SK-N-SH (cell line): ENCODE measurements around the gene RASIP1.

ENCODE experiments used
- EP300 ChIP-seq, 2 experiments: IDR thresholded peaks; 2 replicates each; pipeline versions ENCODE4 v1.4.0 to v1.6.1; 2012; ENCODE audit warnings: borderline replicate concordance in 1 of 2, low read depth in 1 of 2, low read length in 1 of 2
- FOXM1 ChIP-seq: IDR thresholded peaks from 2 replicates; pipeline ENCODE4 v1.4.0; 2012; ENCODE audit warnings: low read depth, mild to moderate bottlenecking
- JUND ChIP-seq: IDR thresholded peaks from 2 replicates; pipeline ENCODE4 v1.4.0; 2012
- REST ChIP-seq: IDR thresholded peaks from 2 replicates; pipeline ENCODE4 v1.6.1; 2012; ENCODE audit warnings: mild to moderate bottlenecking, low read depth, low read length, moderate library complexity
- RFX5 ChIP-seq: IDR thresholded peaks from 2 replicates; pipeline ENCODE4 v1.6.1; 2012; ENCODE audit warnings: mild to moderate bottlenecking, improper control_type of control experiment, low read length
- TEAD4 ChIP-seq: IDR thresholded peaks from 2 replicates; pipeline ENCODE4 v1.4.0; 2012; ENCODE audit warnings: mild to moderate bottlenecking, borderline replicate concordance; ENCODE audit not compliant: insufficient read depth
- TF ChIP-seq, protein P1 (sequence below): fragments of 200-600 bp; sonication (generic); IDR thresholded peaks from 2 replicates; pipeline ENCODE4 v1.6.1; 2017; ENCODE audit warnings: antibody characterized with exemption, mild to moderate bottlenecking, moderate library complexity
- TF ChIP-seq, protein P2 (sequence below): IDR thresholded peaks from 2 replicates; pipeline ENCODE4 v1.4.0; 2012; ENCODE audit warnings: low read depth

DNA sequence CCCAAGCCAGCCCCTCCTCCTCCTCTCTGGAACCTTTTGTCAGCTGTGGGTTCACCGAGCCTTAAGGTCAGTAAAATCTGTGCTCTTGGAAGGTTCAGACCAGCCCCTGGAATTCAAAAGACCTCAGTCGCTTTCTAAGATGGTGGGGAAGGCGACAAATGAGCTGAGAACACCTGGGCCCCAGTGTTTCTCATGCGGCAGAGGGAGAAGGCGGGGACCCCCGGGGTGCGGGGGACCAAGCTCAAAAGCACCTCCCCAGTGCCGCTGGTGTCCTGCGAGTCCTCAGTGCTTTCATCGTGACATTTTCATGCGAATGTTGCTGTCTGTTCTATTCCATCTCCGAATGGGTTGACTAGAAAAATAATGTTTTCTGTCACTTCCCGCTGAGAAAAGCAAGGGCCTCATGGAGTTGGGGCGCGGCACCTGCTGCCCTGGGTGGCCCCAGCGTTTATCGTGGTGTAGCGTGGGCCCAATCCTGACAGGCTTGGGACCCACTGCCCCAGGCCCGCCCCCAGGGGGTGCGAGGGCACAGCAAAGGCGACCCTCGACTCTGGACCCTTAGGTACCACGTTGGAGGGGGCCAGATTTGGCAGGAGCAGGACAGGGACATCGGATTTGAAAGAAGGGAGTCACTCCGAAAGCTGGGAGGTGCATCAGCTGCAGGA, 66.8 kb downstream of the RASIP1 start:
- TF ChIP-seq, protein P1, sequence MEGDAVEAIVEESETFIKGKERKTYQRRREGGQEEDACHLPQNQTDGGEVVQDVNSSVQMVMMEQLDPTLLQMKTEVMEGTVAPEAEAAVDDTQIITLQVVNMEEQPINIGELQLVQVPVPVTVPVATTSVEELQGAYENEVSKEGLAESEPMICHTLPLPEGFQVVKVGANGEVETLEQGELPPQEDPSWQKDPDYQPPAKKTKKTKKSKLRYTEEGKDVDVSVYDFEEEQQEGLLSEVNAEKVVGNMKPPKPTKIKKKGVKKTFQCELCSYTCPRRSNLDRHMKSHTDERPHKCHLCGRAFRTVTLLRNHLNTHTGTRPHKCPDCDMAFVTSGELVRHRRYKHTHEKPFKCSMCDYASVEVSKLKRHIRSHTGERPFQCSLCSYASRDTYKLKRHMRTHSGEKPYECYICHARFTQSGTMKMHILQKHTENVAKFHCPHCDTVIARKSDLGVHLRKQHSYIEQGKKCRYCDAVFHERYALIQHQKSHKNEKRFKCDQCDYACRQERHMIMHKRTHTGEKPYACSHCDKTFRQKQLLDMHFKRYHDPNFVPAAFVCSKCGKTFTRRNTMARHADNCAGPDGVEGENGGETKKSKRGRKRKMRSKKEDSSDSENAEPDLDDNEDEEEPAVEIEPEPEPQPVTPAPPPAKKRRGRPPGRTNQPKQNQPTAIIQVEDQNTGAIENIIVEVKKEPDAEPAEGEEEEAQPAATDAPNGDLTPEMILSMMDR = no peak
- TF ChIP-seq JUND (no peak), FOXM1 (no peak), EP300 (IDR thresholded peaks at IDR 0.05; ENCODE audit: borderline replicate concordance in 1 of 2, low read depth in 1 of 2, low read length in 1 of 2) (no peak), REST (no peak), RFX5 (no peak), TEAD4 (no peak)
- TF ChIP-seq, protein P2, sequence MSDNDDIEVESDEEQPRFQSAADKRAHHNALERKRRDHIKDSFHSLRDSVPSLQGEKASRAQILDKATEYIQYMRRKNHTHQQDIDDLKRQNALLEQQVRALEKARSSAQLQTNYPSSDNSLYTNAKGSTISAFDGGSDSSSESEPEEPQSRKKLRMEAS = no peak
